CD14-positive monocyte (primary cell): ENCODE results near the gene GPR37L1. TPM values are rescaled to one million over a fixed set of nuclear protein-coding genes. Genes with fewer than 3 reads are reported as not detected.

Source experiments
- DNase-seq, 3 donors: peaks; one replicate each; pipeline ENCODE4 v3.0.0-alpha.2; 2011 to 2022
- H2AFZ ChIP-seq: 2 replicates; pipeline ENCODE4 v1.6.0; 2012; ENCODE audit warnings: mild to moderate bottlenecking, low read depth, low read length, inconsistent platforms; ENCODE audit not compliant: insufficient read depth, poor library complexity, severe bottlenecking
- H3K27ac ChIP-seq, 2 donors: 1 replicate in 1 of 2; 2 replicates in 1 of 2; pipeline ENCODE4 v1.5.1; 2012 to 2013; ENCODE audit warnings: low read length in 2 of 2, control low read depth in 1 of 2, inconsistent platforms in 1 of 2, low read depth in 1 of 2, mild to moderate bottlenecking in 1 of 2
- H3K27me3 ChIP-seq, 2 donors: one replicate each; pipeline versions ENCODE4 v1.6.0 to v1.6.1; 2011 to 2013; ENCODE audit warnings: low read length in 2 of 2; ENCODE audit not compliant: control insufficient read depth in 2 of 2, insufficient read depth in 2 of 2
- H3K36me3 ChIP-seq, 2 donors: replicated peaks in 1 of 2; 1 replicate in 1 of 2; 2 replicates in 1 of 2; pipeline versions ENCODE4 v1.5.1 to v1.6.1; 2012 to 2013; ENCODE audit warnings: low read length in 2 of 2, control low read depth in 1 of 2, inconsistent platforms in 1 of 2, mild to moderate bottlenecking in 1 of 2; ENCODE audit not compliant: insufficient read depth in 2 of 2, control insufficient read depth in 1 of 2
- H3K4me1 ChIP-seq, 2 donors: 1 replicate in 1 of 2; 2 replicates in 1 of 2; pipeline versions ENCODE4 v1.5.1 to v1.6.1; 2012 to 2013; ENCODE audit warnings: low read length in 2 of 2, control low read depth in 1 of 2, inconsistent platforms in 1 of 2, mild to moderate bottlenecking in 1 of 2, moderate library complexity in 1 of 2; ENCODE audit not compliant: insufficient read depth in 2 of 2, control insufficient read depth in 1 of 2
- H3K4me2 ChIP-seq: replicated peaks from 2 replicates; pipeline ENCODE3; 2012; ENCODE audit warnings: low read length, moderate library complexity, mild to moderate bottlenecking; ENCODE audit not compliant: poor library complexity, severe bottlenecking; ENCODE audit errors: extremely low read depth
- H3K4me3 ChIP-seq, 3 experiments: fragments of 200-600 bp in 1 of 3; sonication (generic) in 1 of 3; replicated peaks in 1 of 3; 1 replicate in 2 of 3; 2 replicates in 1 of 3; pipeline ENCODE4 v1.5.1; 2011 to 2013; ENCODE audit warnings: low read length in 3 of 3, mild to moderate bottlenecking in 3 of 3, control low read depth in 2 of 3, low read depth in 2 of 3, inconsistent platforms in 1 of 3, moderate library complexity in 1 of 3
- H3K79me2 ChIP-seq: 2 replicates; pipeline ENCODE4 v1.6.0; 2012; ENCODE audit warnings: mild to moderate bottlenecking, control low read depth, inconsistent platforms, low read length, moderate library complexity; ENCODE audit not compliant: insufficient read depth
- H3K9ac ChIP-seq: 2 replicates; pipeline ENCODE4 v1.6.0; 2017; ENCODE audit warnings: low read length, mild to moderate bottlenecking; ENCODE audit not compliant: insufficient read depth, poor library complexity, severe bottlenecking
- H3K9me3 ChIP-seq, 2 donors: replicated peaks in 1 of 2; 1 replicate in 1 of 2; 2 replicates in 1 of 2; pipeline versions ENCODE4 v1.5.1 to v1.6.1; 2012 to 2013; ENCODE audit warnings: low read length in 2 of 2, control low read depth in 1 of 2; ENCODE audit not compliant: control insufficient read depth in 1 of 2, insufficient read depth in 1 of 2
- H4K20me1 ChIP-seq: 2 replicates; pipeline ENCODE4 v1.6.0; 2012; ENCODE audit warnings: mild to moderate bottlenecking, low read length, control low read depth, moderate library complexity; ENCODE audit not compliant: insufficient read depth
- H3K27ac Mint-ChIP-seq, 7 donors: one replicate each; pipeline ENCODE4 v1.8.0; 2020; ENCODE audit warnings: mild to moderate bottlenecking in 7 of 7, mixed read lengths in 7 of 7, moderate library complexity in 6 of 7, inconsistent platforms in 2 of 7
- H3K27me3 Mint-ChIP-seq, 3 donors: one replicate each; pipeline ENCODE4 v1.8.0; 2021 to 2022; ENCODE audit warnings: low read depth in 3 of 3, mild to moderate bottlenecking in 3 of 3, mixed read lengths in 3 of 3, moderate library complexity in 3 of 3, inconsistent platforms in 1 of 3
- H3K36me3 Mint-ChIP-seq, 2 donors: one replicate each; pipeline ENCODE4 v1.8.0; 2020; ENCODE audit warnings: mixed read lengths in 2 of 2, inconsistent platforms in 1 of 2, mild to moderate bottlenecking in 1 of 2
- H3K4me1 Mint-ChIP-seq: one replicate; pipeline ENCODE4 v1.8.0; 2020; ENCODE audit warnings: mild to moderate bottlenecking, mixed read lengths
- H3K4me3 Mint-ChIP-seq, 2 donors: one replicate each; pipeline ENCODE4 v1.8.0; 2020; ENCODE audit warnings: mild to moderate bottlenecking in 2 of 2, mixed read lengths in 2 of 2, moderate library complexity in 1 of 2
- H3K9me3 Mint-ChIP-seq, 7 donors: one replicate each; pipeline ENCODE4 v1.8.0; 2020 to 2022; ENCODE audit warnings: mixed read lengths in 7 of 7, mild to moderate bottlenecking in 6 of 7, moderate library complexity in 6 of 7, inconsistent platforms in 2 of 7
- CTCF ChIP-seq: fragments of 200-600 bp; IDR thresholded peaks from one replicate; pipeline ENCODE4 v1.8.0; 2022; ENCODE audit warnings: antibody characterized with exemption, mild to moderate bottlenecking
- WGBS: methylation state at CpG from one replicate; pipeline ENCODE4 v1.1.5; 2013; ENCODE audit warnings: missing lambda C conversion rate; ENCODE audit not compliant: insufficient coverage; 5-methylcytosine and 5-hydroxymethylcytosine counted together
- intact Hi-C, 2 donors: fragments of 100-400 bp; cut with micrococcal nuclease; formaldehyde crosslinking; loops; one replicate each; pipeline versions ENCODE4 v1.15.0 to v1.15.1; 2023
- polyA plus RNA-seq, 3 donors: library from polyadenylated mRNA; depleted of rRNA in 1 of 3; unstranded in 2 of 3; stranded (reverse) in 1 of 3; fragments of 300-500 nt in 2 of 3; fragments of >200 nt in 1 of 3; fragmentation: Illumina TruSeq in 2 of 3; gene quantifications; 1 replicate in 2 of 3; 2 replicates in 1 of 3; pipeline ENCODE4 v1.2.3, GENCODE V29; 2012 to 2021

Gene GPR37L1
- polyA plus RNA-seq, 3 donors, result 0.06 to 0.13 TPM; not detected in 1

- Mint-ChIP-seq H3K36me3 (peaks cover 0 to 2% of the 10 kb centered on the region in 2 donors), H3K4me1 (peaks cover 47% of the 10 kb centered on the region), H3K4me3 (no peak overlapping the region), H3K27me3 (peaks cover 4 to 11% (median 4%) of the 10 kb centered on the region in 3 donors), H3K27ac (peak overlapping the region in 1 of 7 donors; percentile 63), H3K9me3 (no peaks in the 10 kb centered on the region)
- Histone ChIP-seq H3K27me3 (no peaks in the 10 kb centered on the region), H3K9me3 (no peaks in the 10 kb centered on the region), H3K9ac (no peak overlapping the region), H3K4me1 (peaks cover 39 to 41% of the 10 kb centered on the region in 2 donors), H2AFZ (no peak overlapping the region), H3K36me3 (no peaks in the 10 kb centered on the region), H4K20me1 (no peaks in the 10 kb centered on the region), H3K27ac (no peak overlapping the region), H3K4me3 (no peak overlapping the region), H3K4me2 (no peak overlapping the region), H3K79me2 (peaks cover 29% of the 10 kb centered on the region)
- 53% methylated on average over 7 of the region's 11 CpGs for WGBS
- DNase-seq, result no peak
- intact Hi-C loops, result no loop called here
- no peak for TF ChIP-seq CTCF
These were observed 41.7 kb downstream of the GPR37L1 start for GRCh38 chr1:202164271-202165037.

DNA sequence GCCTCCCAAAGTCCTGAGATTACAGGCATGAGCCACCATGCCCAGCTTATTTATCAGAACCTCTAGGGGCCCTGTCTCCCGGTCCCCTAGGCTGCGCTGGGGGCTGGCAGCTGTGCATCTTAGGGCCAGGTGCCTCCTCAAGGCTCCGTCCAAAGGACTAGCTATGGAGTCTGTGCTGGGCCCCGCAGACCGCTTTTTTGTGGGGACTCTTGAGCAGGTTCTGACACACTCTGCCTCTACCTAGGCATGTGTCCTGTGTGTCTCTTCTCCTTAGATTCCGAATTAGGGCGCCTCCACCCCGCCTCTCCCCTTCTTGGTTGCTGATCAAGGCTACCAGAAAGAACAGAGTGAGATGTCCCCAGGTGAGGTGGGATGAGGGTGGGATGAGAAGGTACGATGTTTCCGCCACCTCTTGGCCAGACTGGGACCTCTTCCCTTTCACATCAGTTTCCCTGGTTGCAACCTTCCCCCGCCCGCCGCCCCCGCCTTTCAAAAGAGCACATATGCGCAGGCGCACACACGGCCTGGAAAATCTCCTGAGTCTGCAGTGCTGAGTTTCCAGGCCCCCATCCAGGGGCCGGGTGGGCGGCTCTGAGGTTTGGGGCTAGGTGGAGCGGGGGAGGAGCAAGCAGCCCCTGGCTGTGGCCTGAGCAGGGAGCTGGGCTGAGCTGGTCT is 42.7 kb downstream of the GPR37L1 start:
- no peak overlapping the region for H3K4me3 Mint-ChIP-seq
- Histone ChIP-seq H3K4me1 (peaks cover 29 to 32% of the 10 kb centered on the region in 2 donors), H3K9me3 (no peaks in the 10 kb centered on the region), H3K27me3 (no peaks in the 10 kb centered on the region), H3K79me2 (peaks cover 20% of the 10 kb centered on the region), H3K27ac (no peak overlapping the region), H3K4me3 (no peak overlapping the region), H2AFZ (no peak overlapping the region), H4K20me1 (no peaks in the 10 kb centered on the region), H3K9ac (no peak overlapping the region), H3K4me2 (no peak overlapping the region), H3K36me3 (no peaks in the 10 kb centered on the region)
- no peak overlapping the region for H3K27ac Mint-ChIP-seq
- no peak for TF ChIP-seq CTCF
- peaks cover 37% of the 10 kb centered on the region for H3K4me1 Mint-ChIP-seq
- DNase-seq, result no peak
- 74% methylated on average over 10 of the region's 20 CpGs for WGBS
- intact Hi-C loops, result no loop called here
- no peaks in the 10 kb centered on the region for H3K9me3 Mint-ChIP-seq
- H3K36me3 Mint-ChIP-seq, result no peaks in the 10 kb centered on the region
- peaks cover 4 to 11% (median 4%) of the 10 kb centered on the region in 3 donors for H3K27me3 Mint-ChIP-seq
